CD8-positive, alpha-beta memory T cell (primary cell): ENCODE results near the gene SPAG6. TPM values are rescaled to one million over a fixed set of nuclear protein-coding genes. Genes with fewer than 3 reads are reported as not detected.

ENCODE experiments used
- CTCF ChIA-PET: fragments of 350-600 bp; sonication (Branson Sonifier 250); formaldehyde crosslinking; loops from one replicate; lab custom pipeline; 2021; ENCODE audit warnings: antibody characterized with exemption; lab: Charles Lee
- POLR2A ChIA-PET: fragments of 350-600 bp; sonication (Branson Sonifier 250); formaldehyde crosslinking; loops from one replicate; lab custom pipeline; 2021; ENCODE audit warnings: antibody characterized with exemption; lab: Charles Lee
- DNase-seq, 5 donors: peaks; one replicate each; pipeline versions ENCODE4 v3.0.0 to v3.0.0-alpha.2; 2020 to 2022; ENCODE audit warnings: mixed read lengths in 1 of 5
- H3K27ac ChIP-seq: one replicate; pipeline ENCODE4 v1.7.0; 2013; ENCODE audit warnings: low read depth, mild to moderate bottlenecking, low read length, moderate library complexity
- H3K27me3 ChIP-seq: 2 replicates; pipeline ENCODE4 v1.7.0; 2013; ENCODE audit warnings: low read length, mild to moderate bottlenecking; ENCODE audit not compliant: insufficient read depth, poor library complexity, severe bottlenecking
- H3K36me3 ChIP-seq: 2 replicates; pipeline ENCODE4 v1.7.0; 2013; ENCODE audit warnings: mild to moderate bottlenecking, low read length, moderate library complexity; ENCODE audit not compliant: insufficient read depth
- H3K4me1 ChIP-seq: 2 replicates; pipeline ENCODE4 v1.7.0; 2013; ENCODE audit warnings: mild to moderate bottlenecking, low read length, moderate library complexity; ENCODE audit not compliant: insufficient read depth
- H3K4me3 ChIP-seq: 2 replicates; pipeline ENCODE4 v1.7.0; 2013; ENCODE audit warnings: mild to moderate bottlenecking, low read length
- H3K9me3 ChIP-seq: 2 replicates; pipeline ENCODE4 v1.7.0; 2013; ENCODE audit warnings: mild to moderate bottlenecking, low read length
- H3K27ac Mint-ChIP-seq, 8 donors: one replicate each; pipeline ENCODE4 v1.8.0; 2020 to 2021; ENCODE audit warnings: mixed read lengths in 8 of 8, mild to moderate bottlenecking in 6 of 8, inconsistent platforms in 3 of 8, moderate library complexity in 3 of 8
- H3K27me3 Mint-ChIP-seq, 2 donors: one replicate each; pipeline ENCODE4 v1.8.0; 2020 to 2021; ENCODE audit warnings: mixed read lengths in 2 of 2, mild to moderate bottlenecking in 1 of 2, moderate library complexity in 1 of 2
- H3K36me3 Mint-ChIP-seq, 3 donors: one replicate each; pipeline ENCODE4 v1.8.0; 2020 to 2021; ENCODE audit warnings: mixed read lengths in 3 of 3, inconsistent platforms in 1 of 3, mild to moderate bottlenecking in 1 of 3
- H3K4me1 Mint-ChIP-seq, 3 donors: one replicate each; pipeline ENCODE4 v1.8.0; 2020 to 2021; ENCODE audit warnings: mixed read lengths in 3 of 3, inconsistent platforms in 1 of 3, mild to moderate bottlenecking in 1 of 3
- H3K4me3 Mint-ChIP-seq, 7 donors: one replicate each; pipeline ENCODE4 v1.8.0; 2020 to 2021; ENCODE audit warnings: mixed read lengths in 7 of 7, mild to moderate bottlenecking in 6 of 7, moderate library complexity in 4 of 7, inconsistent platforms in 2 of 7
- H3K9me3 Mint-ChIP-seq, 5 donors: one replicate each; pipeline ENCODE4 v1.8.0; 2020 to 2022; ENCODE audit warnings: mixed read lengths in 5 of 5, mild to moderate bottlenecking in 3 of 5, moderate library complexity in 2 of 5, inconsistent platforms in 1 of 5
- polyA plus RNA-seq: library from polyadenylated mRNA; unstranded; fragments of 300-500 nt; fragmentation: Illumina TruSeq; gene quantifications from one replicate; pipeline ENCODE4 v1.2.3, GENCODE V29; 2021
- total RNA-seq, 2 experiments: library from RNA; stranded (reverse); gene quantifications; one replicate each; pipeline ENCODE4 v1.2.3, GENCODE V29; 2021

SPAG6 gene
- total and polyA plus RNA-seq, 3 experiments from 2014 or later, result 0.22 TPM; not detected in 2

DNA sequence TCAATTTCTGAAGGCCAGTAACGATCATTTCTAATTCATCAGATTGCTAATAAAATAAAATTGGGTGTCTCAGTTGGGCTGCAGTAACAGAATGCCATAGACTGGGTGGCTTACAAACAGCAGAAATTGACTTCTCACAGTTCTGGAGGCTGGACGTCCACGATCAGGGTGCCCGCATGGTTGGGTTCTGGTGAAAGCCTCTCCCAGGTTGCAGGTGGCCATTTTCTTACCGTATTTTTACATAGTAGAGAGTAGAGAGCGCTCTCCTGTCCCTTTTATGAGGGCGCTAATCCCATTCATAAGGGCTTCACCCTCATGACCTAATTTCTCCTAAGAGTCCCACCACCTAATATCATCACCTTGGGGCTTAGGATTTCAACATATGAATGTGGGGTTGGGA lies 106.0 kb downstream of the SPAG6 start:
- ChIA-PET POLR2A (no interaction called here), CTCF (no interaction called here)
- Histone ChIP-seq H3K4me3 (no peak overlapping the region), H3K9me3 (no peaks in the 10 kb centered on the region), H3K27me3 (no peaks in the 10 kb centered on the region), H3K27ac (no peak overlapping the region), H3K4me1 (no peaks in the 10 kb centered on the region), H3K36me3 (no peaks in the 10 kb centered on the region)
- H3K4me1 Mint-ChIP-seq, result peaks cover 0 to 4% (median 1%) of the 10 kb centered on the region in 3 donors
- H3K36me3 Mint-ChIP-seq, result peaks cover 0 to 10% (median 3%) of the 10 kb centered on the region in 3 donors
- H3K27me3 Mint-ChIP-seq, result peaks cover 12 to 37% of the 10 kb centered on the region in 2 donors
- peaks cover 0 to 5% (median 0%) of the 10 kb centered on the region in 5 donors for H3K9me3 Mint-ChIP-seq
- H3K4me3 Mint-ChIP-seq, result no peak overlapping the region
- DNase-seq, result no peak
- no peak overlapping the region for H3K27ac Mint-ChIP-seq

DNA sequence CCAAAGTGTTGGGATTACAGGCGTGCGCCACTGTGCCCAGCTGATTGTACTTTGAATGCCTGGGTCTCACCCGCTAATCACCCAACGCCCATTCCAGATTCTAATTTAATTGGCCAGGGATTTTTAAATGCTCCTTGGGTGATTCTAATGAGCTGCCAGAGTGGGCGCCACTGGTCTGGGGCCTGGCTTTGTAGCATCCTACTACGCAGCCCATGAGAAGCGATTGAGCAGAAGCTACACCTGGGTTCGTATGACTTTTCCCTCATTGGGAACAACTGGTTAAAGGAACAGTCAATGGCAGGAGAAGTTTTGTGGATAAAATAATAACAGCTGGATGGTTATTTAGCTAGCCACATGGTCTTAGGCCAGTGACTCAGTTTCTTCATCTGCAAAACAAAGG lies 108.0 kb downstream of the SPAG6 start:
- no peak overlapping the region for H3K4me3 Mint-ChIP-seq
- ChIA-PET POLR2A (no interaction called here), CTCF (no interaction called here)
- no peak for DNase-seq
- H3K27ac Mint-ChIP-seq, result no peak overlapping the region
- Histone ChIP-seq H3K36me3 (no peaks in the 10 kb centered on the region), H3K9me3 (no peaks in the 10 kb centered on the region), H3K4me1 (no peaks in the 10 kb centered on the region), H3K27me3 (no peaks in the 10 kb centered on the region), H3K27ac (no peak overlapping the region), H3K4me3 (no peak overlapping the region)
- peaks cover 10 to 32% of the 10 kb centered on the region in 2 donors for H3K27me3 Mint-ChIP-seq
- H3K36me3 Mint-ChIP-seq, result peaks cover 0 to 7% (median under 1%) of the 10 kb centered on the region in 3 donors
- H3K4me1 Mint-ChIP-seq, result peaks cover 0 to 4% (median 1%) of the 10 kb centered on the region in 3 donors
- H3K9me3 Mint-ChIP-seq, result peaks cover 0 to 5% (median 0%) of the 10 kb centered on the region in 5 donors

DNA sequence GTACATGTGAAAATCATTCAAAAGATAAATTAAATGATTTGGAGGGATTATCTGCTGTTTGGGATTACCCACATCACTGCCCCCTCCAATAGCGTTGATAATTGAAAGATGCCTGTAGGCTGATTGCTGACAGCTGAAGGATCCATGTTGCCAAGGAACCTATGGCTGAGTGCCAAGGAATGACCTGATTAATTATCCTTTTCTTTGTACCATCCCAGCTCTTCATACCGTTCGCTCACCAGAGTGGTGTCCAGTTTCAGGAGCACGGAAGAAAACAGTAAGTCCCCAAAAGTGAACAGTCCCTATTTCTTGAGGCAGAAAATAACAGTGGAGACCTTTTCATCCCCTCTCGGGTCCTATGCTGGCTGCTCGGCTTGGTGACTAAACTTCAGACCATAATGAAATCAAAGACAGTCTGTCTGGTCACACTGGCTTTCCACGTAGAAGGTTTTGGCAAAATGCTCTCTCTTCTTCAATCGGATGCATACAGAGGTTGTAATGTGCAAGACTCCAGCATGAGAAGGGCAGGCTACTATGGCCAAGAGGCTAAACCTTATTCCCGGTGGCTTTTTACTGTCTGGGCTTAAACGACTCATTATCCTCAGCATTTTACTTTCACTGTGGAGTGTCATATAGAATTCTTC lies 108.8 kb downstream of the SPAG6 start:
- Histone ChIP-seq H3K27me3 (no peaks in the 10 kb centered on the region), H3K9me3 (no peaks in the 10 kb centered on the region), H3K27ac (no peak overlapping the region), H3K4me1 (no peaks in the 10 kb centered on the region), H3K36me3 (no peaks in the 10 kb centered on the region), H3K4me3 (no peak overlapping the region)
- Mint-ChIP-seq H3K4me3 (no peak overlapping the region), H3K4me1 (peaks cover 0 to 4% (median 1%) of the 10 kb centered on the region in 3 donors), H3K27me3 (peaks cover 10 to 25% of the 10 kb centered on the region in 2 donors), H3K27ac (no peak overlapping the region), H3K36me3 (peaks cover 0 to 7% (median 0%) of the 10 kb centered on the region in 3 donors), H3K9me3 (peaks cover 0 to 5% (median 0%) of the 10 kb centered on the region in 5 donors)
- POLR2A ChIA-PET, result interaction anchor here (1.0 kb wide), 1 partner anchor 17 kb away, joined by 6 read pairs; no protein-coding TSS in a partner anchor
- DNase-seq, result no peak
- CTCF ChIA-PET, result no interaction called here

DNA sequence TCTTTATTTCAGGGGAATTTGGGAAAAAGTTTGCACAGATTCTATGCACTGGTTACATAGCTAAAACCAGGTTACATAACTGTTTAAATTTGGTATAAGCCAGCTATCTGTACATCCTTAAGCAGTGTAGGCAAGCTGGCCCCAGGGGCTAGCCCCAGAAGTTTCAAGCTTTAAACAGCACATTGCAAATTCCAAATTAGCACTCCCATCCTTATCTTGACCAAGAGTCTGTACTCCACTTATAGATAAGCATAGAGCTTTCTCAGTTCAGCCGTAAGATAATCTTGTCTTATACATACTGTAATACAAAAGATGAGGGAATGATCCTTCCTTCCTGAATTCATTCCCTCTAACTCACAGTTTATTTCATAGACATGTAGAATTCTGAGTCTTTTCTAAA lies 109.3 kb downstream of the SPAG6 start:
- POLR2A ChIA-PET, result interaction anchor here (1.0 kb wide), 1 partner anchor 18 kb away, joined by 6 read pairs; no protein-coding TSS in a partner anchor
- Histone ChIP-seq H3K27me3 (no peaks in the 10 kb centered on the region), H3K4me1 (no peaks in the 10 kb centered on the region), H3K9me3 (no peaks in the 10 kb centered on the region), H3K4me3 (no peak overlapping the region), H3K36me3 (no peaks in the 10 kb centered on the region), H3K27ac (no peak overlapping the region)
- Mint-ChIP-seq H3K36me3 (peaks cover 0 to 7% (median 0%) of the 10 kb centered on the region in 3 donors), H3K4me3 (no peak overlapping the region), H3K27ac (no peak overlapping the region), H3K4me1 (peaks cover 0 to 4% (median 1%) of the 10 kb centered on the region in 3 donors), H3K27me3 (peaks cover 10 to 21% of the 10 kb centered on the region in 2 donors), H3K9me3 (peaks cover 0 to 5% (median 0%) of the 10 kb centered on the region in 5 donors)
- no peak for DNase-seq
- CTCF ChIA-PET, result interaction anchor here (1.4 kb wide), 1 partner anchor 9 kb away, joined by 3 read pairs; no protein-coding TSS in a partner anchor

DNA sequence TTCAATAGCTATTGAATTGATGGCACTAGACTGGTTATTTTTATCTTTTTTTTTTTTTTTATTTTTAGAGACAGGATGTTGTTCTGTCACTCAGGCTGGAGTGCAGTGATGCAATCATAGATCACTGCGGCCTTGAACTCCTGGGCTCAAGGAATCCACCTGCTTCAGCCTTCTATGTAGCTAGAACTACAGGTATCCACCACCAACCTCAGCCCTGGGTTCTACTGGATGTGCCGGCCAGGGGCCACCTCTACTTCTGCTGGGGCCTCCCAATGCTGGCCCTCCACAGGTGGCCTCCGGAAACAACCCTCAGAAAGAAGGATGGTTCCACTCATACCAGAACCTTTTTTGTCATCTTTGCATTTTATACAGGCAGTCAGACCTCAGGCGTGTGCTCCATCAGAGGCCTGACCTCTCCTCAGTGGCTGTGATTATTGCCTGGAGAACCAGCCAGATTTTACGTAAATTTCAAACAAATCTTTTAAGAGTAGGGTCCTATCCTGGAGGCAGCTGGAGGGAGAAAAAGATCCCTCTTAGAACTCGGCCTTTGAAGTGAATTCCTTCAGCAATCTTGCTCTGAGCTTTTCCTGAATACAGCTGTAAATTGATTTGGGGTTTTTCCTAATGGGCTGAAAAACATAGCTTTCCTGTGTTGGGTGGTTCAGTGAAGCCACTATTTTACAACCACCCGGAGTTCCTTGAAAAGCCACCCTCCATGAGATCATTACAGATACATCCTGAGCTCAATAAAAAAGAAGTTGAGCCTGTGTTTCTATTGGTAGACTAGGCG lies 110.0 kb downstream of the SPAG6 start:
- Histone ChIP-seq H3K4me3 (no peak overlapping the region), H3K9me3 (no peaks in the 10 kb centered on the region), H3K36me3 (no peaks in the 10 kb centered on the region), H3K27ac (no peak overlapping the region), H3K4me1 (no peaks in the 10 kb centered on the region), H3K27me3 (no peaks in the 10 kb centered on the region)
- POLR2A ChIA-PET, result interaction anchor here (1.0 kb wide), 1 partner anchor 19 kb away, joined by 6 read pairs; no protein-coding TSS in a partner anchor
- CTCF ChIA-PET, result interaction anchor here (1.4 kb wide), 2 partner anchors 10 to 12 kb away, joined by 3 to 4 read pairs; no protein-coding TSS in a partner anchor
- no peak for DNase-seq
- peaks cover 0 to 8% (median 0%) of the 10 kb centered on the region in 3 donors for H3K36me3 Mint-ChIP-seq
- peaks cover 0 to 4% (median 1%) of the 10 kb centered on the region in 3 donors for H3K4me1 Mint-ChIP-seq
- H3K9me3 Mint-ChIP-seq, result peaks cover 0 to 5% (median 0%) of the 10 kb centered on the region in 5 donors
- no peak overlapping the region for H3K4me3 Mint-ChIP-seq
- peaks cover 10 to 15% of the 10 kb centered on the region in 2 donors for H3K27me3 Mint-ChIP-seq
- no peak overlapping the region for H3K27ac Mint-ChIP-seq

DNA sequence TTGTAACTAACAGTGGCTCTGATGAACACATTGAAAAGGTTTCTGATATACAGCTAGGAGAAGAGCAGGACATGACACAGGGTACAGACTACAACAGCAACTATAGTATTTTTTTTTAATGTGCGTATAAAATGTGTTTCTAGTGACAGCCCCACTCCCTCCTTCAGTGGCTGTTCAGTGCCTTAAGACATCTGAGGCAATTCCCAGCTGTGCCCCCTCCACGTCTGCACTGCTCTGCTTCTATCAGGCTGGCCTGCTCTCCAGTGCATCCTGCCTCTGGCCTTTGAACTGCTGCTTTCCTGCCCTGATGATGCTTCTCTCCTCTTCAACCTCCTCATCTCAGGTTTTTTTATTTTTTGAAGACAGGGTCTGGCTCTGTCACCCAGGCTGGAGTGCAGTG lies 111.2 kb downstream of the SPAG6 start:
- ChIA-PET CTCF (interaction anchor here (1.4 kb wide), 1 partner anchor 13 kb away, joined by 4 read pairs; no protein-coding TSS in a partner anchor), POLR2A (interaction anchor here (0.7 kb wide), 1 partner anchor 7 kb away, joined by 3 read pairs; no protein-coding TSS in a partner anchor)
- Histone ChIP-seq H3K27me3 (no peaks in the 10 kb centered on the region), H3K9me3 (no peaks in the 10 kb centered on the region), H3K27ac (no peak overlapping the region), H3K4me3 (no peak overlapping the region), H3K4me1 (no peaks in the 10 kb centered on the region), H3K36me3 (no peaks in the 10 kb centered on the region)
- peaks cover 0 to 4% (median 1%) of the 10 kb centered on the region in 3 donors for H3K4me1 Mint-ChIP-seq
- peaks cover 0 to 8% (median 0%) of the 10 kb centered on the region in 5 donors for H3K9me3 Mint-ChIP-seq
- H3K27ac Mint-ChIP-seq, result no peak overlapping the region
- H3K4me3 Mint-ChIP-seq, result no peak overlapping the region
- no peak for DNase-seq
- peaks cover 0 to 13% (median 0%) of the 10 kb centered on the region in 3 donors for H3K36me3 Mint-ChIP-seq
- H3K27me3 Mint-ChIP-seq, result peaks cover 10 to 13% of the 10 kb centered on the region in 2 donors

DNA sequence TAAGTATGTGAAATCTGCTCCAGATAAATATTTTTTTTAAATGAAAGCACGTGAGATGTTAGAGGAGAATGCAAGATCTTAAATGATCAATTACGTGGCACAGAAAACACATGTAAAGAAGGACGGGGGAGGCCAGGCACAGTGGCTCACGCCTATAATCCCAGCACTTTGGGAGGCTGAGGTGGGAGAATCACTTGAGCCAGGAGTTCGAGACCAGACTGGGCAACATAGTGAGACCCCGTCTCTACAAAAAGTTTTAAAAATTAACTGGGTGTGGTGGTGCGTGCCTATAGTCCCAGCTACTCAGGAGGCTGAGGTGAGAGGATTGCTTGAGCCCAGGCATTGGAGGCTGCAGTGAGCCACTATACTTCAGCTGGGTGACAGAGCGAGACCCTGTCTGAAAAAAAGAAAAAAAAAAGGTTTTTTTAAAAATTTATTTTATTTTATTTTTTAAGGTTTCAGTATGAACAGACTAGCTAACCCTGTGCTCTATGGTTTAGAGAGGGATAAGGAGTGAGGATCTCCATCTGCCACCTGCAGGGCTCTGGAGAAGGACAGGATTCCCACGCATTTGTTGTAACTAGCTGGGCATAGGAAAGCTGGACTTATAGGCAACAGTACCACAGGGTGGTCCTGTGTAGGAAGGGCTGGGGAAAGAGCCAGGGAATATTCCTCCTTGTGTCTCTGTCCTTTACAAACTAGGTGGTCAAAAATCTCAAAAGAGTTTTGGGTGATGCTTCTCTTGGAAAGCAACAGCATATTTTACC lies 113.2 kb downstream of the SPAG6 start:
- DNase-seq, result no peak
- Histone ChIP-seq H3K27me3 (no peaks in the 10 kb centered on the region), H3K9me3 (no peaks in the 10 kb centered on the region), H3K36me3 (no peaks in the 10 kb centered on the region), H3K4me3 (no peak overlapping the region), H3K4me1 (no peaks in the 10 kb centered on the region), H3K27ac (no peak overlapping the region)
- no peak overlapping the region for H3K27ac Mint-ChIP-seq
- H3K4me3 Mint-ChIP-seq, result no peak overlapping the region
- peaks cover 0 to 10% (median 0%) of the 10 kb centered on the region in 3 donors for H3K36me3 Mint-ChIP-seq
- peaks cover 0 to 5% (median 0%) of the 10 kb centered on the region in 5 donors for H3K9me3 Mint-ChIP-seq
- ChIA-PET POLR2A (no interaction called here), CTCF (interaction anchor here (1.7 kb wide), 1 partner anchor 16 kb away, joined by 6 read pairs; no protein-coding TSS in a partner anchor)
- peaks cover 0 to 4% (median 1%) of the 10 kb centered on the region in 3 donors for H3K4me1 Mint-ChIP-seq
- H3K27me3 Mint-ChIP-seq, result peaks cover 2 to 6% of the 10 kb centered on the region in 2 donors
